Measurements from ENCODE around the gene BMP7. TPM values are rescaled to one million over a fixed set of nuclear protein-coding genes. Genes with fewer than 3 reads are reported as not detected.

The BMP7 gene
- total RNA-seq, 2 experiments from 2014 or later = not detected

DNA sequence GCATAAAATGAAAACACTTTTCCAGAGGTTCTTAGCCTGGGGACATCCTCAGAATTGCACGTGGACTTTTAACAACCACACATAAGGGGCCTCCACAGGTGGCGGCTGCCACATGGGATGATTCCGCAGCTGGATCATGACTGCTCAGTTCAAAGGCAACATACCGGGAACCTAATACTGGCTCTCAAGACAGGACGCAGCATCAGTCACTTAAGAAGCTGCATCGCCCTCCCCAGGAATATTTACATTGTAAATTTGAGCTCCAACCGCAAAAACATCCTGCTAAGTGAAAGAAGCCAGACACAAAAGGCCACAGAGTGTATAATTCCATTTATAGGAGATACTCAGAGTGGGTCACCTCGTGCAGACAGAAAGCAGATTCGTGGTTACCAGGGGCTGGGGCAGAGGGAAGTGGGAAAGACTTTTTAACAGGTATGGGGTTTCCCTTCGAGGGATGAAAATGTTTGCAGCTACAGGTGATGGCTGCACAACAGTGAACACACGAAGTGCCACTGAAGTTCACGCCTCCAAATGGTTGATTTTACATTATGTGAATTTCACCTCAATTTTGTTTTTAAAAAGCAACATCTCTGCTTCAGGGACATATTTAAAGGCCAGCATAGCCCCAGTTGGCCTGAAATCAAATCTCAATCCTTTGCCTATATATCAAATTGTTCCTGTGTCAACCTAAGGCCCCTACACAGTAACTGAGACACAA is 141.5 kb downstream of the BMP7 start:
- Histone ChIP-seq H3K4me1 (ENCODE audit: insufficient read depth, low read length) (no peaks in the 10 kb centered on the region), H3K4me3 (ENCODE audit: low read length) (no peak overlapping the region), H3K9me3 (ENCODE audit: control insufficient read depth in 1 of 2, insufficient read depth in 1 of 2, low read length in 2 of 2) (no peaks in the 10 kb centered on the region), H3K27ac (ENCODE audit: low read depth in 1 of 2, low read length in 2 of 2) (no peak overlapping the region), H3K27me3 (ENCODE audit: control insufficient read depth in 1 of 2, insufficient read depth in 2 of 2, low read length in 2 of 2) (peaks cover 0 to 5% of the 10 kb centered on the region in 2 experiments), H3K36me3 (ENCODE audit: insufficient read depth, low read length) (no peaks in the 10 kb centered on the region)
- ATAC-seq (ENCODE audit: poor library complexity) (no peak), DNase-seq (no peak)
- H3K36me3 Mint-ChIP-seq (ENCODE audit: low read depth) = no peaks in the 10 kb centered on the region
- no peaks in the 10 kb centered on the region for H3K9me3 Mint-ChIP-seq
- no peak overlapping the region for H3K27ac Mint-ChIP-seq
- TF ChIP-seq, protein P1, sequence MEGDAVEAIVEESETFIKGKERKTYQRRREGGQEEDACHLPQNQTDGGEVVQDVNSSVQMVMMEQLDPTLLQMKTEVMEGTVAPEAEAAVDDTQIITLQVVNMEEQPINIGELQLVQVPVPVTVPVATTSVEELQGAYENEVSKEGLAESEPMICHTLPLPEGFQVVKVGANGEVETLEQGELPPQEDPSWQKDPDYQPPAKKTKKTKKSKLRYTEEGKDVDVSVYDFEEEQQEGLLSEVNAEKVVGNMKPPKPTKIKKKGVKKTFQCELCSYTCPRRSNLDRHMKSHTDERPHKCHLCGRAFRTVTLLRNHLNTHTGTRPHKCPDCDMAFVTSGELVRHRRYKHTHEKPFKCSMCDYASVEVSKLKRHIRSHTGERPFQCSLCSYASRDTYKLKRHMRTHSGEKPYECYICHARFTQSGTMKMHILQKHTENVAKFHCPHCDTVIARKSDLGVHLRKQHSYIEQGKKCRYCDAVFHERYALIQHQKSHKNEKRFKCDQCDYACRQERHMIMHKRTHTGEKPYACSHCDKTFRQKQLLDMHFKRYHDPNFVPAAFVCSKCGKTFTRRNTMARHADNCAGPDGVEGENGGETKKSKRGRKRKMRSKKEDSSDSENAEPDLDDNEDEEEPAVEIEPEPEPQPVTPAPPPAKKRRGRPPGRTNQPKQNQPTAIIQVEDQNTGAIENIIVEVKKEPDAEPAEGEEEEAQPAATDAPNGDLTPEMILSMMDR (IDR thresholded peaks at IDR 0.05) = no peak
- no peaks in the 10 kb centered on the region for H3K4me1 Mint-ChIP-seq (ENCODE audit: low read depth)
- intact Hi-C loops (cut with DNase I, micrococcal nuclease) = no loop called here
- H3K27me3 Mint-ChIP-seq = peaks cover 31% of the 10 kb centered on the region
- no peak overlapping the region for H3K4me3 Mint-ChIP-seq
- ChIA-PET CTCF (no interaction called here), POLR2A (no interaction called here)

DNA sequence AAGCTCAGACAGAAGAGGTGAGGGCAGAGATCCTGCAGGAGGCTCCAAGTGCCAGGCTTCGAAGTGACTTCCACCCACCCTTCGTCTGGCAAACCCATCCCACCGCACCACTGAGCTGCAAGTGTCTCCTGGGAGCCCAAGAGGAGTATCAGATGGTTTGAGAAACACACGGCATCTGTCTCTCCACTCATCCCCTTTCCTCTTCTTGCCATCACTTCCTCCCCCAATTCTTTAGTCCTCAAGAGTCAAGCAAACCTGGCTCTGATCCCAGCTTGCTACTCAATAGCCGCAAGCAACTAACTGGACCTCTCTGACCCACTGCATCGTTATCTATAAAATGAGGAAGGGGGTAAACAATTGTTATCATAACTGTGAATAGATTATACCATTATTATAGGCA is 142.1 kb downstream of the BMP7 start:
- Histone ChIP-seq H3K4me3 (ENCODE audit: low read length) (no peak overlapping the region), H3K36me3 (ENCODE audit: insufficient read depth, low read length) (no peaks in the 10 kb centered on the region), H3K4me1 (ENCODE audit: insufficient read depth, low read length) (no peaks in the 10 kb centered on the region), H3K27ac (ENCODE audit: low read depth in 1 of 2, low read length in 2 of 2) (no peak overlapping the region), H3K9me3 (ENCODE audit: control insufficient read depth in 1 of 2, insufficient read depth in 1 of 2, low read length in 2 of 2) (no peaks in the 10 kb centered on the region), H3K27me3 (ENCODE audit: control insufficient read depth in 1 of 2, insufficient read depth in 2 of 2, low read length in 2 of 2) (peaks cover 0 to 5% of the 10 kb centered on the region in 2 experiments)
- Mint-ChIP-seq H3K36me3 (ENCODE audit: low read depth) (no peaks in the 10 kb centered on the region), H3K4me3 (no peak overlapping the region), H3K4me1 (ENCODE audit: low read depth) (no peaks in the 10 kb centered on the region), H3K27ac (no peak overlapping the region), H3K9me3 (no peaks in the 10 kb centered on the region), H3K27me3 (peaks cover 31% of the 10 kb centered on the region)
- TF ChIP-seq, protein P1 (IDR thresholded peaks at IDR 0.05) = no peak
- intact Hi-C loops (cut with DNase I, micrococcal nuclease) = no loop called here
- ATAC-seq (ENCODE audit: poor library complexity) = no peak
- POLR2A ChIA-PET = no interaction called here
- CTCF ChIA-PET = no interaction called here
- no peak for DNase-seq

DNA sequence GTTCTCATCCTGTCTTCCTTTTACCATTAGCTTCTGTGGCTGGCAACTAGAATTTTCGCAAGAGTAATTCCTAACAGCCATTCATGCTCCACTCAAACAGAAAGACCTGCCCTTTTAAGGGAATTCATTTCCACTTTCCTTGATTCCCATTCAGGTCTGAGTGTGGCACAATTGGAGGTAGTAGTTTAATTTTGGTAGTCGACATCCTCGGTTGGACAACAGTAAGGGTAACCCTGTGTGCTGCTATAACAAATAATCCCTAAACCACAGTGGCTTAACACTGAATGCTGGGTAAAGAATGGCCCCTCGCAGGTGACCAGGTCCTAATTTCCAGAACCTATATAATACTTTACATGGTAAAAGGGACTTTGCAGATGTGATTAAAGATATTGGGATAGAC is 142.9 kb downstream of the BMP7 start:
- no peak overlapping the region for H3K4me3 Mint-ChIP-seq
- ChIA-PET POLR2A (no interaction called here), CTCF (no interaction called here)
- H3K36me3 ChIP-seq (ENCODE audit: insufficient read depth, low read length) = no peaks in the 10 kb centered on the region
- TF ChIP-seq, protein P1 (IDR thresholded peaks at IDR 0.05) = no peak
- no peaks in the 10 kb centered on the region for H3K4me1 ChIP-seq (ENCODE audit: insufficient read depth, low read length)
- no peaks in the 10 kb centered on the region for H3K4me1 Mint-ChIP-seq (ENCODE audit: low read depth)
- peaks cover 31% of the 10 kb centered on the region for H3K27me3 Mint-ChIP-seq
- H3K4me3 ChIP-seq (ENCODE audit: low read length) = no peak overlapping the region
- H3K27me3 ChIP-seq (ENCODE audit: control insufficient read depth in 1 of 2, insufficient read depth in 2 of 2, low read length in 2 of 2) = peaks cover 0 to 5% of the 10 kb centered on the region in 2 experiments
- ATAC-seq (ENCODE audit: poor library complexity) = no peak
- no peak overlapping the region for H3K27ac ChIP-seq (ENCODE audit: low read depth in 1 of 2, low read length in 2 of 2)
- H3K9me3 ChIP-seq (ENCODE audit: control insufficient read depth in 1 of 2, insufficient read depth in 1 of 2, low read length in 2 of 2) = no peaks in the 10 kb centered on the region
- H3K27ac Mint-ChIP-seq = no peak overlapping the region
- H3K9me3 Mint-ChIP-seq = no peaks in the 10 kb centered on the region
- intact Hi-C loops (cut with DNase I, micrococcal nuclease) = no loop called here
- no peak for DNase-seq
- H3K36me3 Mint-ChIP-seq (ENCODE audit: low read depth) = no peaks in the 10 kb centered on the region

Data from CD4-positive, alpha-beta T cell (primary cell).